GM12801 (cell line): ENCODE measurements around the gene EDC3.

Experiments used
- TF ChIP-seq, protein P1 (sequence below): IDR thresholded peaks from one replicate; pipeline ENCODE4 v1.5.1; 2011; ENCODE audit warnings: control low read depth; ENCODE audit not compliant: insufficient read length; ENCODE audit errors: extremely low read depth

Gene EDC3

GRCh38 chr15:74664028-74664616 is 31.7 kb downstream of the EDC3 start:
- TF ChIP-seq, protein P1, sequence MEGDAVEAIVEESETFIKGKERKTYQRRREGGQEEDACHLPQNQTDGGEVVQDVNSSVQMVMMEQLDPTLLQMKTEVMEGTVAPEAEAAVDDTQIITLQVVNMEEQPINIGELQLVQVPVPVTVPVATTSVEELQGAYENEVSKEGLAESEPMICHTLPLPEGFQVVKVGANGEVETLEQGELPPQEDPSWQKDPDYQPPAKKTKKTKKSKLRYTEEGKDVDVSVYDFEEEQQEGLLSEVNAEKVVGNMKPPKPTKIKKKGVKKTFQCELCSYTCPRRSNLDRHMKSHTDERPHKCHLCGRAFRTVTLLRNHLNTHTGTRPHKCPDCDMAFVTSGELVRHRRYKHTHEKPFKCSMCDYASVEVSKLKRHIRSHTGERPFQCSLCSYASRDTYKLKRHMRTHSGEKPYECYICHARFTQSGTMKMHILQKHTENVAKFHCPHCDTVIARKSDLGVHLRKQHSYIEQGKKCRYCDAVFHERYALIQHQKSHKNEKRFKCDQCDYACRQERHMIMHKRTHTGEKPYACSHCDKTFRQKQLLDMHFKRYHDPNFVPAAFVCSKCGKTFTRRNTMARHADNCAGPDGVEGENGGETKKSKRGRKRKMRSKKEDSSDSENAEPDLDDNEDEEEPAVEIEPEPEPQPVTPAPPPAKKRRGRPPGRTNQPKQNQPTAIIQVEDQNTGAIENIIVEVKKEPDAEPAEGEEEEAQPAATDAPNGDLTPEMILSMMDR: no peak

DNA sequence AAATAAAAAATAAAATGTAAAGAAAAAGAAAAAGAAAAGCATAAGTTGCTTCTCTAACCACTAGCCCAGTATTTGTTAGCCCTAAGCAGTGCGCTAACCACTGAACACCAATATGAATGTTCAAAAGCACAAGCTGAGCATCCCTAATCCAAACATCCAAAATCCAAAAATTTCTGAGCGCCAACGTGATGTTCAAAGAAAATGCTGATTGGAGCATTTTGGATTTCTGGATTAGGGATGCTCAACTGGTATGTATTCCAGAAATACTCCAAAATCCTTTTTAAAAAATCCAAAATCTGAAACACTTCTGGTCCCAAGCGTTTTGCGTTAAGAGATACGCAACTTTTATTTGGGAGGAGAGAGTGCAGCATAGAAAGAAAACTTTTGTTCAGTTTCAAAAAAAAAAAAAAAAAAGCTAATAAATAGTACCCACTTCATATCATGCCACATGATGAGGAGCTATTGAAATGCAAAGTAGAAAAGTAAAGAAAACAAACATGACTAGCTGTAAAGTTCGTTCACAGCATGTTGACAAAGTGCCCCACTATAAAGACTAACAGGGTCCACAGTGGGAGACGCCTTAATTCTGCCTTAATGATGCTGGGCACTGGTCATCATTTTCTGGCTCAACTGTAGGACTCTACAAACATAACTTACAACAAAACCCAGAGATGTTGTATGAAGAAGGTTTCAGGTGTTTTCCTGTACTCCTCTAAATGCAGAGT is 32.4 kb downstream of the EDC3 start:
- TF ChIP-seq, protein P1: no peak

DNA sequence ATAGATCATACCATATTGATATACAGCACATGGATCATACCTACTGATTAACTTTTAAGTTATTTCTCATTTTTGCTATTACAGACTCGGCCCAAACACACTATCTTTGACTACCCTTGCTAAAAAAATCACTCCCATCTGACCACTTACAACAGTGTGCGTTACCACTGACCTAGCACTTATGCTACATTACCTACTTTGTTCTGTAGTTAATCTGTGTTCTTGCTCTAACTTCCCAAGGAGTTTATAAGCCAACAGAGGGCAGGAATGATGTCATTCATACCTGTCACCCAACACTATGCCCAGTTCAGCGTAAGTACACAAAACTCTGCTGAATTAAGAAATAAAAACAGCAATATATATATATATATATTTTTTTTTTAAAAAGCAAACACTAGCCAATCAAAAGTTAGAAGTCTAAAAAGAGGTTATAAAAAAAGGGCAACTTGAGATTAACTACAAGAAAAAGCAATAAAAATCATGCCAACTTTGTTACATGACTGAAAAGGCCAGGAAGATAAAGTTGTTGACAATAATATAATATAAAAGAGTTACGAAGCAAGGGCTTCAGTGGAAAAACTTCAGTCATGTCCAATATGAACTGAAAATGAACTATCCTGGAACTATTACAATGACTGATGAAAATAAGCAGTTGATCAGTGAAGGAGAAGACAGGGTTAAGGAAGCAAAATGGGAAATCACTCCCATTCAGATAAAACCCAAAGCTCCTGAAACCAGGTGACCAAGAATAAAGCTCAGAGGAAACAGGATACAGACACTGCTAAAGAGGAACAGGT is 33.6 kb downstream of the EDC3 start:
- TF ChIP-seq, protein P1: no peak

GRCh38 chr15:74657846-74658245 is 38.0 kb downstream of the EDC3 start:
- TF ChIP-seq, protein P1: no peak

- TF ChIP-seq, protein P1: no peak
Observed at GRCh38 chr15:74656935-74657535, 38.8 kb downstream of the EDC3 start.

DNA sequence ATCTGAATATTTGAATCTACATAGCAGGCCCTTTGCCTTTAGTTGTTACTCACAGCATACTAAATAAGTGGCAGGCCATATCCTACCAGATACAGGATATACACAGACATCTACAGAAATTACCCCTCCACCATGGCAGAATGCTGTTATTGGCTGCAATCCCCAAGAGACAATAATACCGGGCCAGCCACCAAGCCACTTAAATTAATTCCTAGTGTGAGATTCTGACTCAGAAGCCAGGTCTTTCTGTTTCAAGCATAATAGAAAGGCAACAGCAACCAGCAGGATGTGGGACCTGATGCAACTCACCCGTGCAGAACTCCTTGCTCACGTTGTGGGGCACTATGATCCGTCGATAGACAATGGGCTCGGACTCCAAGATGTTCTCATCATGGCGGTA is 40.4 kb downstream of the EDC3 start:
- TF ChIP-seq, protein P1: no peak
